Mucosa of rectum (tissue), 2 donors: ENCODE measurements around the gene ASMT.
"Not testable (repeated sequence)": the region's sequence is repeated elsewhere in the genome, so short reads cannot be mapped to it uniquely, and the experiment has no call there.

Experiments used
- H3K27ac ChIP-seq, 2 donors: one replicate each; pipeline ENCODE4 v1.7.0; 2013; ENCODE audit warnings: inconsistent platforms in 2 of 2, low read depth in 2 of 2, low read length in 2 of 2
- H3K27me3 ChIP-seq, 2 donors: one replicate each; pipeline ENCODE4 v1.7.0; 2013; ENCODE audit warnings: low read length in 2 of 2; ENCODE audit not compliant: control insufficient read depth in 2 of 2, insufficient read depth in 2 of 2
- H3K36me3 ChIP-seq, 2 donors: one replicate each; pipeline ENCODE4 v1.7.0; 2013; ENCODE audit warnings: low read length in 2 of 2; ENCODE audit not compliant: control insufficient read depth in 2 of 2, insufficient read depth in 2 of 2
- H3K4me1 ChIP-seq, 2 donors: one replicate each; pipeline ENCODE4 v1.7.0; 2013; ENCODE audit warnings: low read length in 2 of 2, mild to moderate bottlenecking in 1 of 2; ENCODE audit not compliant: control insufficient read depth in 2 of 2, insufficient read depth in 2 of 2
- H3K4me3 ChIP-seq, 2 donors: one replicate each; pipeline ENCODE4 v1.7.0; 2013; ENCODE audit warnings: low read length in 2 of 2
- H3K9ac ChIP-seq, 2 donors: one replicate each; pipeline ENCODE4 v1.7.0; 2013; ENCODE audit warnings: low read length in 2 of 2, low read depth in 1 of 2, mild to moderate bottlenecking in 1 of 2
- H3K9me3 ChIP-seq, 2 donors: one replicate each; pipeline ENCODE4 v1.7.0; 2013; ENCODE audit warnings: low read length in 2 of 2; ENCODE audit not compliant: control insufficient read depth in 2 of 2
- donor health status: healthy.
- donor health status: Normal muscosa, but diverticular disease.

The ASMT gene

GRCh38 chrX:1673337-1673736, 58.5 kb downstream of the ASMT start:
- Histone ChIP-seq H3K36me3 (no peaks in the 10 kb centered on the region), H3K9ac (no peak overlapping the region)

GRCh38 chrX:1676866-1677265, 62.0 kb downstream of the ASMT start:
- Histone ChIP-seq H3K36me3 (no peaks in the 10 kb centered on the region), H3K4me3 (no peak overlapping the region), H3K9ac (no peak overlapping the region), H3K4me1 (no peaks in the 10 kb centered on the region), H3K27ac (no peak overlapping the region), H3K9me3 (no peaks in the 10 kb centered on the region), H3K27me3 (no peaks in the 10 kb centered on the region)

More at GRCh38 chrX:1673337-1673736, 58.5 kb downstream of the ASMT start:
- Histone ChIP-seq H3K9me3 (no peaks in the 10 kb centered on the region), H3K4me3 (no peak overlapping the region), H3K27ac (no peak overlapping the region), H3K27me3 (no peaks in the 10 kb centered on the region), H3K4me1 (no peaks in the 10 kb centered on the region)

DNA sequence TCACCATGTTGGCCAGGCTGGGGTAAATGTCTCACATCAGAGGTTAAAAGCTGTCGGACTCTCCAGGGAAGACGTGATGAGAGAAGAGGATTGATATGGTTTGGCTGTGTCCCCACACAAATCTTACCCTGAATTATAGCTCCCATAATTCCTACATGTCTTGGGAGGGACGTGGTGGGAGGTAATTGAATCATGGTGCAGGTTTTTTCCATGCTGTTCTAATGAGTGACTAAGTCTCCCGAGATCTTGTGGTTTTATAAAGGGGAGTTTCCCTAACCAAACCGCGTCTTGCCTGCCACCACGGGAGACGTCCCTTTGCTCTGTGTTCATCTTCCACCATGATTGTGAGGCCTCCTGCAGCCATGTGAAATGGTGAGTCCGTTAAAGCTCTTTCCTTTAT, 64.4 kb downstream of the ASMT start:
- H3K9me3 ChIP-seq = no peaks in the 10 kb centered on the region
- H3K9ac ChIP-seq = no peak overlapping the region
- H3K36me3 ChIP-seq = no peaks in the 10 kb centered on the region
- H3K27ac ChIP-seq = no peak overlapping the region
- H3K4me1 ChIP-seq = no peaks in the 10 kb centered on the region
- no peak overlapping the region for H3K4me3 ChIP-seq
- no peaks in the 10 kb centered on the region for H3K27me3 ChIP-seq

DNA sequence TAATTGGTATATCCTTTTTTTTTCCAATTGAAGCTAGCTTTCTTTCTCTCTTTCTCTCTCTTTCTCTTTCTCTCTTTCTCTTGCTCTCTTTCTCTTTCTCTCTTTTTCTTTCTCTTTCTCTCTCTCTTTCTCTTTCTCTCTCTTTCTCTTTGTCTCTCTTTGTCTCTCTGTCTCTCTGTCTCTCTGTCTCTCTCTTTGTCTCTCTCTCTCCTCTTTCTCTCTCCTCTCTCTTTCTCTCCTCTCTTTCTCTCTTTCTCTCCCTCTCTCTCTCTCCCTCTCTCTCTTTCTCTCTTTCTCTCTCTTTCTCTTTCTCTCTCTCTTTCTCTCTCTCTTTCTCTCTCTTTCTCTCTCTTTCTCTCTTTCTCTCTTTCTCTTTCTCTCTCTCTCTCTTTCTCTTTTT, 66.6 kb downstream of the ASMT start:
- H3K27ac ChIP-seq = no peak overlapping the region
- no peaks in the 10 kb centered on the region for H3K4me1 ChIP-seq
- no peak overlapping the region for H3K9ac ChIP-seq
- H3K36me3 ChIP-seq = no peaks in the 10 kb centered on the region
- no peak overlapping the region for H3K4me3 ChIP-seq
- H3K9me3 ChIP-seq = no peaks in the 10 kb centered on the region
- no peaks in the 10 kb centered on the region for H3K27me3 ChIP-seq

DNA sequence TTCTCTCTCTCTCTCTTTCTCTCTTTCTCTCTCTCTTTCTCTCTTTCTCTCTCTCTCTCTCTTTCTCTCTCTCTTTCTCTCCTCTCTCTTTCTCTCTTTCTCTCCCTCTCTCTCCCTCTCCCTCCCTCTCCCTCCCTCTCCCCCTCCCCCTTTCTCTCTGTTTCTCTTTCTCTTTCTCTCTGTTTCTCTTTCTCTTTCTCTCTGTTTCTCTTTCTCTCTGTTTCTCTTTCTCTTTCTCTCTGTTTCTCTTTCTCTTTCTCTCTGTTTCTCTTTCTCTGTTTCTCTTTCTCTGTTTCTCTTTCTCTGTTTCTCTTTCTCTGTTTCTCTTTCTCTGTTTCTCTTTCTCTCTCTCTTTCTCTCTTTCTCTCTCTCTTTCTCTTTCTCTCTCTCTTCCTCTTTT, 67.0 kb downstream of the ASMT start:
- not testable (repeated sequence) for H3K27me3 ChIP-seq, H3K4me3 ChIP-seq, H3K27ac ChIP-seq, H3K4me1 ChIP-seq, H3K36me3 ChIP-seq, H3K9ac ChIP-seq, H3K9me3 ChIP-seq

- H3K4me1 ChIP-seq, H3K4me3 ChIP-seq, H3K36me3 ChIP-seq, H3K9ac ChIP-seq, H3K9me3 ChIP-seq, H3K27me3 ChIP-seq, H3K27ac ChIP-seq: not testable (repeated sequence)
Observed at GRCh38 chrX:1682501-1682900, 67.6 kb downstream of the ASMT start.

DNA sequence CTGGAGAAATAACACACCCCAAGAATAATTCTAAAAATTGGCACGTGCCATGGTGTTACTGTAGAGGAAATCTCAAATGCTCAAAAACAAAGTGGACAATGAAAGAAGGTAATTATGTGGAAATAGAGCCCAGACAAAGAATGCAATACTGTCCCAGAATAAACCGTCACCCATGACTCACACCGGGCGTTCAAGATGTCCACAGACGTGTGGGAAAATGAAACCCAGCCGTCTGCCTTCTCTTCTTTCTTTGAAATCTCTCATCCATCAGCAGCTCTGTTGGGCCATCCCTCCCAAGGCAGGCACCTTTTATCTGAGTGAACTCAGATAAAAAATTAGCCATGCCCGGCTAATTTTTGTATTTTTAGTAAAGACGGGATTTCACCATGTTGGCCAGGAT, 70.0 kb downstream of the ASMT start:
- H3K27ac ChIP-seq, H3K4me3 ChIP-seq, H3K36me3 ChIP-seq, H3K9me3 ChIP-seq, H3K4me1 ChIP-seq, H3K27me3 ChIP-seq, H3K9ac ChIP-seq: not testable (repeated sequence)

DNA sequence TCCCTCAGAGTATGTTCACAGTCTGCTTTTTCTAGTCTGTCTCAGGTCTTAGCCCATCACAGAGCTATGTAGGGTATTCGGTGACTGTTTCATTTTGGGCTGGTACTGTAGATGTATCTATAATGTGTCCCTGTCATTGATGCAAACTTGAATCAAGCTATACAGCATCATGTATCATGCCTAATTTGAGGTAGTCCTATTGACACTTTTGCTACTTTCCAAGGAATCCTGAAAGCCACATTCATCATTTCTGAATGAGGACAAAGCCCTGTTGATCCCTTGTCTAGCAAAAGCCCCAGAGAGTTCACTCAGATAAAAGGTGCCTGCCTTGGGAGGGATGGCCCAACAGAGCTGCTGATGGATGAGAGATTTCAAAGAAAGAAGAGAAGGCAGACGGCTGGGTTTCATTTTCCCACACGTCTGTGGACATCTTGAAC, 70.6 kb downstream of the ASMT start:
- not testable (repeated sequence) for H3K9me3 ChIP-seq, H3K9ac ChIP-seq, H3K36me3 ChIP-seq, H3K4me3 ChIP-seq, H3K4me1 ChIP-seq, H3K27ac ChIP-seq, H3K27me3 ChIP-seq

DNA sequence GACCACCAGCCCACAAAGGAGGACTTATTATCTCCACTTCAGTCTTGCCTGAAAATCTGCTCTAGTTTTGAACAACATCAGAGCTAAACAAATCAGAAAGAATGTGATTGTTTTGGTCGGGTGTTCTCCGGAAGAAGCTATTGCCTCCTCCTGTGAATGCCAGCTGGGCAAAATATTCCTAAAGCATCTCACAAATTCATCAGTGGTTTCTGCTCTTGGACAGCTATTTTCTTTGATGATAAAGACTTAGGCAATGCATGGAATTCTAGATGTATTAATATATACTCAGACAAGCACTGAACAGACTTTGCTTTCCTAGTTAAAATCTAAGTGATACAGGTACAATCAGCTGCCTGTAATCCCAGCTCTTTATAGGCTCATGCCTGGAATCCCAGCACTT, 71.8 kb downstream of the ASMT start:
- no peak overlapping the region for H3K4me3 ChIP-seq
- H3K27ac ChIP-seq = no peak overlapping the region
- H3K27me3 ChIP-seq = no peaks in the 10 kb centered on the region
- H3K9me3 ChIP-seq = no peaks in the 10 kb centered on the region
- no peaks in the 10 kb centered on the region for H3K4me1 ChIP-seq
- no peaks in the 10 kb centered on the region for H3K36me3 ChIP-seq
- no peak overlapping the region for H3K9ac ChIP-seq
